GM10248 (cell line): Measurements from ENCODE around the gene IQCN.

ENCODE experiments used
- CTCF ChIA-PET: fragments of 300-600 bp; sonication (Branson Sonifier 250); formaldehyde crosslinking; extraction: SDS; loops from one replicate; lab custom pipeline; 2021; ENCODE audit warnings: antibody characterized with exemption; lab: Yijun Ruan, JAX
- POLR2A ChIA-PET: fragments of 350-650 bp; sonication (Branson Sonifier 250); formaldehyde crosslinking; extraction: SDS; loops from one replicate; lab custom pipeline; 2020; ENCODE audit warnings: antibody characterized with exemption; lab: Yijun Ruan, JAX
- DNase-seq: peaks from one replicate; pipeline ENCODE4 v3.0.0; 2012; ENCODE audit errors: extremely low spot score
- CTCF ChIP-seq: IDR thresholded peaks from 2 replicates; pipeline ENCODE4 v1.5.1; 2012; ENCODE audit warnings: mild to moderate bottlenecking, low read depth; ENCODE audit errors: extremely low read depth, missing control alignments, control extremely low read depth

The IQCN gene

GRCh38 chr19:18286973-18287635 is 12.9 kb upstream of the IQCN start:
- POLR2A ChIA-PET, result no interaction called here
- DNase-seq, result no peak
- CTCF ChIA-PET, result interaction anchor here (1.3 kb wide), 1 partner anchor 42 kb away, joined by 3 read pairs; no protein-coding TSS in a partner anchor
- no peak for TF ChIP-seq CTCF

GRCh38 chr19:18284712-18285360 is 10.6 kb upstream of the IQCN start:
- DNase-seq, result no peak
- CTCF ChIA-PET, result interaction anchor here (1.0 to 1.9 kb wide), 2 partner anchors 18 to 44 kb away, joined by 5 to 7 read pairs; no protein-coding TSS in a partner anchor
- no peak for TF ChIP-seq CTCF
- POLR2A ChIA-PET, result no interaction called here

- CTCF ChIA-PET, result interaction anchor here (5.7 kb wide), 1 partner anchor 8 kb away, joined by 43 read pairs; no protein-coding TSS in a partner anchor
- POLR2A ChIA-PET, result no interaction called here
- TF ChIP-seq CTCF, result no peak
- no peak for DNase-seq
Measured at GRCh38 chr19:18283338-18283737, 9.1 kb upstream of the IQCN start.

GRCh38 chr19:18282788-18283141 is 8.5 kb upstream of the IQCN start:
- ChIA-PET CTCF (interaction anchor here (5.3 to 8.3 kb wide), 4 partner anchors 9 to 129 kb away, joined by 43 to 171 read pairs (median 92); partner anchors contain the start of gene LSM4), POLR2A (interaction anchor here (0.6 to 6.4 kb wide), 4 partner anchors 20 to 139 kb away, joined by 3 to 154 read pairs (median 8); partner anchors contain the start of gene LSM4)
- TF ChIP-seq CTCF, result no peak
- no peak for DNase-seq

- ChIA-PET CTCF (interaction anchor here (0.6 to 8.3 kb wide), 10 partner anchors 9 to 286 kb away, joined by 3 to 171 read pairs (median 36); partner anchors contain the start of genes GDF15, LSM4 and SSBP4), POLR2A (interaction anchor here (0.5 to 6.4 kb wide), 50 partner anchors 8 to 973 kb away, joined by 3 to 154 read pairs (median 6); partner anchors contain the start of genes DDA1, GDF15, LSM4 and MPV17L2)
- DNase-seq, result no peak
- no peak for TF ChIP-seq CTCF
Measured at GRCh38 chr19:18282021-18282787, 8.0 kb upstream of the IQCN start.
